GM12878 (cell line): ENCODE results near the gene MAGI3. TPM values are rescaled to one million over a fixed set of nuclear protein-coding genes. Genes with fewer than 3 reads are reported as not detected.
"Not testable (repeated sequence)": the region's sequence is repeated elsewhere in the genome, so short reads cannot be mapped to it uniquely, and the experiment has no call there.

ENCODE experiments used
- ATAC-seq: fragments of 200-7000 bp; cut with Tn5 transposase; 3 replicates; pipeline ENCODE4 v1.9.1; 2020; ENCODE audit warnings: mild to moderate bottlenecking, moderate library complexity
- BruUV-seq: library from RNA; stranded (reverse); fragments of 400-500 nt; replicated peaks from 2 replicates; lab custom pipeline; 2021; lab: Mats Ljungman, UMichigan
- CTCF ChIA-PET: fragments of 300-600 bp; sonication (Branson Sonifier 250); formaldehyde crosslinking; extraction: SDS; loops from one replicate; lab custom pipeline; 2021; ENCODE audit warnings: inconsistent platforms; lab: Yijun Ruan, JAX
- POLR2A ChIA-PET: fragments of 350-600 bp; formaldehyde crosslinking; extraction: SDS; loops from one replicate; lab custom pipeline; 2021; ENCODE audit warnings: inconsistent platforms; lab: Charles Lee
- RAD21 ChIA-PET: fragments of 300-600 bp; sonication (Branson Sonifier 250); formaldehyde crosslinking; loops from one replicate; lab custom pipeline; 2023; ENCODE audit warnings: antibody characterized with exemption; ENCODE audit not compliant: unreplicated experiment; lab: Charles Lee
- SMC1A ChIA-PET: fragments of 300-600 bp; sonication (Branson Sonifier 250); formaldehyde crosslinking; loops from one replicate; lab custom pipeline; 2023; ENCODE audit not compliant: unreplicated experiment, uncharacterized antibody; lab: Charles Lee
- DNase-seq: peaks from one replicate; pipeline ENCODE4 v3.0.0-alpha.2; 2011; ENCODE audit warnings: low read depth, low spot score
- FAIRE-seq: peaks from 3 replicates; lab custom pipeline; 2011; peaks lifted over from hg19 to GRCh38; lab: Jason Lieb, UNC
- H2AFZ ChIP-seq: 2 replicates; pipeline ENCODE4 v1.6.0; 2011; ENCODE audit warnings: low read depth, low read length, control low read depth; ENCODE audit not compliant: control insufficient read depth
- H3K27ac ChIP-seq: 2 replicates; pipeline ENCODE4 v1.5.1; 2011; ENCODE audit warnings: control low read depth; ENCODE audit not compliant: control insufficient read depth, insufficient read depth
- H3K27me3 ChIP-seq, 2 experiments: replicated peaks in 1 of 2; 2 replicates each; pipeline versions ENCODE4 v1.6.0 to v1.6.1; 2011; ENCODE audit warnings: low read length in 1 of 2; ENCODE audit not compliant: control insufficient read depth in 2 of 2, insufficient read depth in 2 of 2
- H3K36me3 ChIP-seq, 2 experiments: 2 replicates each; pipeline ENCODE4 v1.5.1; 2011; ENCODE audit warnings: low read length in 1 of 2; ENCODE audit not compliant: control insufficient read depth in 2 of 2, insufficient read depth in 2 of 2
- H3K4me1 ChIP-seq: 2 replicates; pipeline ENCODE4 v1.6.1; 2011; ENCODE audit warnings: mild to moderate bottlenecking, low read length, moderate library complexity, mixed read lengths; ENCODE audit not compliant: control insufficient read depth, insufficient read depth
- H3K4me2 ChIP-seq: 2 replicates; pipeline ENCODE4 v1.6.0; 2011; ENCODE audit warnings: control low read depth; ENCODE audit not compliant: control insufficient read depth, insufficient read depth
- H3K4me3 ChIP-seq: fragments of 200-600 bp; sonication (generic); 2 replicates; pipeline ENCODE4 v1.5.1; 2016
- H3K79me2 ChIP-seq: 2 replicates; pipeline ENCODE4 v1.6.0; 2011; ENCODE audit warnings: low read length; ENCODE audit not compliant: control insufficient read depth, insufficient read depth
- H3K9ac ChIP-seq: 2 replicates; pipeline ENCODE4 v1.8.0; 2011; ENCODE audit warnings: low read length, control low read depth, mixed read lengths; ENCODE audit not compliant: control insufficient read depth, insufficient read depth
- H3K9me3 ChIP-seq: replicated peaks from 3 replicates; pipeline ENCODE4 v1.5.1; 2011; ENCODE audit warnings: mild to moderate bottlenecking, low read length; ENCODE audit not compliant: control insufficient read depth, insufficient read depth
- H4K20me1 ChIP-seq: 2 replicates; pipeline ENCODE4 v1.6.0; 2011; ENCODE audit not compliant: control insufficient read depth, insufficient read depth
- ZBTB33 ChIP-seq: fragments of 450-650 bp; IDR thresholded peaks from 2 replicates; pipeline ENCODE4 v1.6.1; 2017; ENCODE audit warnings: mild to moderate bottlenecking
- WGBS: methylation state at CpG from one replicate; pipeline ENCODE4 v1.1.6; 2016; ENCODE audit warnings: low lambda C conversion rate; ENCODE audit not compliant: insufficient replicate concordance, insufficient coverage; ENCODE audit errors: missing lambda C conversion rate; 5-methylcytosine and 5-hydroxymethylcytosine counted together
- in situ Hi-C: fragments of 300-500 bp; cut with MboI; formaldehyde crosslinking; loops from 9 replicates; pipeline ENCODE4 v1.14.3; 2018; ENCODE audit warnings: mixed read lengths
- intact Hi-C: fragments of 100-400 bp; cut with micrococcal nuclease; formaldehyde crosslinking; loops from one replicate; pipeline ENCODE4 v1.14.2; 2022; ENCODE audit not compliant: unreplicated experiment
- polyA plus RNA-seq, 11 experiments: library from polyadenylated mRNA; depleted of rRNA in 4 of 11; unstranded in 6 of 11; stranded (reverse) in 5 of 11; fragments of >200 nt; fragmentation: Nextera tagmentation in 4 of 11; fragmentation: Illumina TruSeq in 1 of 11; extraction: Ambion mirVana in 4 of 11; extraction: Trizol in 1 of 11; gene quantifications; 1 replicate in 1 of 11; 2 replicates in 10 of 11; pipeline versions ENCODE4 v1.2.1 to v1.2.3, GENCODE V29; 2011 to 2016; ENCODE audit warnings: inconsistent platforms in 2 of 11, missing spikeins in 2 of 11, low read depth in 1 of 11
- total RNA-seq, 4 experiments: library from RNA; depleted of rRNA in 3 of 4; stranded (reverse); fragments of >200 nt in 3 of 4; fragmentation: Illumina TruSeq in 1 of 4; extraction: Trizol in 1 of 4; gene quantifications; 2 replicates each; pipeline versions ENCODE4 v1.2.1 to v1.2.3, GENCODE V29; 2013 to 2021

The MAGI3 gene
- total and polyA plus RNA-seq, 10 of the 15 experiments (the other 5 are each of a cell fraction or from before 2014, with no cell fraction given), result 0.17 to 0.65 (median 0.32) TPM

GRCh38 chr1:113717506-113717905 is 327.2 kb downstream of the MAGI3 start:
- H3K27me3 ChIP-seq, DNase-seq, POLR2A ChIA-PET, CTCF ChIA-PET, intact Hi-C loops, BruUV-seq, FAIRE-seq, H3K9me3 ChIP-seq, H4K20me1 ChIP-seq, SMC1A ChIA-PET, H3K4me2 ChIP-seq, ATAC-seq, RAD21 ChIA-PET, H3K4me1 ChIP-seq, H3K9ac ChIP-seq, H3K27ac ChIP-seq, H2AFZ ChIP-seq, H3K4me3 ChIP-seq, in situ Hi-C loops, H3K79me2 ChIP-seq: not testable (repeated sequence)
- peaks cover 13 to 24% of the 10 kb centered on the region in 2 experiments for H3K36me3 ChIP-seq
- WGBS, result 96% methylated on average over 4 of the region's 6 CpGs
- peak; percentile 51; the same call in 1 of the 2 replicates for TF ChIP-seq ZBTB33

- H3K4me3 ChIP-seq, in situ Hi-C loops, H3K27me3 ChIP-seq, H3K9ac ChIP-seq, H3K79me2 ChIP-seq, intact Hi-C loops, POLR2A ChIA-PET, ATAC-seq, H4K20me1 ChIP-seq, BruUV-seq, FAIRE-seq, H3K9me3 ChIP-seq, H2AFZ ChIP-seq, H3K27ac ChIP-seq, H3K4me2 ChIP-seq, CTCF ChIA-PET, DNase-seq, H3K4me1 ChIP-seq, RAD21 ChIA-PET: not testable (repeated sequence)
- H3K36me3 ChIP-seq, result peaks cover 13 to 24% of the 10 kb centered on the region in 2 experiments
- 98% methylated on average over 5 of the region's 5 CpGs for WGBS
- SMC1A ChIA-PET, result interaction anchor here (0.6 kb wide), 1 partner anchor 22 kb away, joined by 3 read pairs; no protein-coding TSS in a partner anchor
These were observed 328.3 kb downstream of the MAGI3 start for GRCh38 chr1:113718621-113719020.
